HG02571 (cell line): ENCODE measurements around the gene C1QTNF9.
"Not testable (repeated sequence)": the region's sequence is repeated elsewhere in the genome, so short reads cannot be mapped to it uniquely, and the experiment has no call there.

Source experiments
- ATAC-seq: cut with Tn5 transposase; IDR thresholded peaks from one replicate; pipeline ENCODE4 v1.9.1; 2021; ENCODE audit warnings: mild to moderate bottlenecking, moderate library complexity; ENCODE audit not compliant: unreplicated experiment

Gene C1QTNF9

DNA sequence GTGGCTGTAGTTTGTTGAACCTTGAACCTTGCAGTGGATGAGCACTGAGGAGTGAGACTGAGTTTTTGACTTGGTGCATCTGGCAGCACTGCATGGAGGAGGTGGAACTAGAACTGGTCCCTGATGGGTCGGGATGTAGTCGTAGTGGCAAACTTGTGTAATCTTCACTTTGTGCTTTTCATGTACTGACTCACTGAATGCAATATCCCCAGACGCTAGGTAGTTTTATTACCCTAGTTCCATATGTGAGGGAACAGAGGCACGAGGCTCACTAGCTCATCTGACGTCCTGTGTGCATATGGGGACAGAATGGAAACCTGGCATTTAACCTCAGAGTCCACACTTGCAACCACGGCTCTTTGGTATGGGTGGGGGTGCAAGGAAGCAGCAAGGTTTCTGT lies 10.3 kb downstream of the C1QTNF9 start:
- not testable (repeated sequence) for ATAC-seq

DNA sequence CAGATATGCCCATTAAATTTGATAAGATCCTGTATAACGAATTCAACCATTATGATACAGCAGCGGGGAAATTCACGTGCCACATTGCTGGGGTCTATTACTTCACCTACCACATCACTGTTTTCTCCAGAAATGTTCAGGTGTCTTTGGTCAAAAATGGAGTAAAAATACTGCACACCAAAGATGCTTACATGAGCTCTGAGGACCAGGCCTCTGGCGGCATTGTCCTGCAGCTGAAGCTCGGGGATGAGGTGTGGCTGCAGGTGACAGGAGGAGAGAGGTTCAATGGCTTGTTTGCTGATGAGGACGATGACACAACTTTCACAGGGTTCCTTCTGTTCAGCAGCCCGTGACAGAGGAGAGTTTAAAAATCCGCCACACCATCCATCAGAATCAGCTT lies 12.0 kb downstream of the C1QTNF9 start:
- not testable (repeated sequence) for ATAC-seq

DNA sequence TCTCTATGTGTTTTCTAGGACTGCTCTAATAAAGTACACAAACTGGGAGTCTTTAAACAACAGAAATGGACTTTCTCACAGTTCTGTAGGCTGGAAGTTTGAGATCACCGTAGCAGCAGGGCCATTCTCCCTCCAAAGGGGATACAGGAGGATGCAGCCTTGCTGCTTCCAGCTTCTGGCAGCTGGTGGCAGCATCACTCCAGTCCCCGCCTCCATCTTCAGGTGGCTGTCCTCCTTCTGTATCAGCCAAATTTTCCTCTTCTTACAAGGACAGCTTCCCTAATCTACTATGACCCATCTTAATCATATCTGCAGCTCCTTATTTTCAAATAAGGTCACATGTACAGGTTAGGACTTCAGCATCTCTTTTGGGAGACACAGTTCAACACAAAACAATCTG lies 13.1 kb downstream of the C1QTNF9 start:
- not testable (repeated sequence) for ATAC-seq

DNA sequence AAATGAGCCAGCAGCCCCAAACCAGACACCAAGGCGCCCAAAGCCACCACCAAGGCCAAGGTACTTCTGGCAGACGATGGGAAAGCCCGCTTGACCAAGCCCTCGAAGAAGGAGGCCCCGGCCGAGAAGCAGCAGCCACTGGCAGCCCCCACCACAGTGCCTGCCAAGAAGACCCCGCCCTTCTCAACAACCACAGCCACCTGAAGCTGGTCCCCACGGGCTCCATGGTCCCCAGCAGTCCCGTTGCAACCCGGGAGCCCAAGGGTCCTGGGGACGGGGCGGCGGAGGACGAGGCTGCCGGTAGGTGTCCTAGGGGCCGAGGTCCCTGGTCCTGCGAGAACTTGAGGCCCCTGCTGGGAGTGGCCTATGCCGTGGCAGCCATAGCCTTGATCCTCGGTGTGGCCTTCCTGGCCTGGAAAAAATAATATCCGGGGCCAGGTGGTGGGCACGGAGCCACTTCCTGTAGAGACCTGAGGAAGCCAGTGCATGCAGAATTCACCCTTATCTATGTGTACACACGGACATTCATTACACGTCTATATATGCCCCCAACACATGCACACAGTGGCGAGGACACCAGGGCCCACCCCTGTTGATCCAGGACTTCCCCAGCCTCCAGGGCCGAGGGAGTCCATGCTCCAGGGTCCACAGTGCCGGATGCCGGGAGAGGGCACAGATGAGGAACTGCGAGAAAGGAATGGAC lies 13.8 kb downstream of the C1QTNF9 start:
- no peak for ATAC-seq

DNA sequence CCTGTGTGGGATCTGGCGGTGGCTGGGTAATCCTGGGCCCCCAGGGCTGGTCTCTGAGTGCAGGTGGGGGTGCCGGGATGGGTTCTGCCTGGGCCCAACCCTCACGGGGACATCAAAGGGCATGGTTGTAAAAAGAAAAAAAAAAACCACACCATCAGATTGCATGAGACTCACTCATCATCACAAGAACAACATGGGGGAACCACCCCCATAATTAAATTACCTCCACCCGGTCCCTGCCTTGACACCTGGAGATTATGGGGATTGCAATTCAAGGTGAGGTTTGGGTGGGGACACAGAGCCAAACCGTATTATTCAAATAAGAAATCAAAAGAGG lies 14.3 kb downstream of the C1QTNF9 start:
- no peak for ATAC-seq

DNA sequence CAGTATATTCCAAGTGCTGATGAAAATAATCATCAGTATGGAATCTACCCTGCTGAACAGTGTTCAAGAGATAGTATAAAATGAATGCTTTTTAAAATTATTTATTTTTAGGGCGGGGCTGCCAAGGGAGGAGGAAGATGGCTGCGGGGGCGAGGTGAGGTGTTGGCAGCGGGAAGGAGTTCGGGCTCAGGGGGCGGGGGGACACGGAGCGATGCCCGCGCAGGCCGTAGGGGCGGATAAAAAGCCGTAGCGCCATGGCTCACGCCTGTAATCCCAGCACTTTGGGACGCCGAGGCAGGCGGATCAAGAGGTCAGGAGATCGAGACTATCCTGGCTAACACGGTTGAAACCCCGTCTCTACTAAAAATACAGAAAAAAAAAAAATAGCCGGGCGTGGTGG lies 18.2 kb downstream of the C1QTNF9 start:
- not testable (repeated sequence) for ATAC-seq

GRCh38 chr13:24328145-24328544 lies 18.8 kb downstream of the C1QTNF9 start:
- ATAC-seq: no peak

DNA sequence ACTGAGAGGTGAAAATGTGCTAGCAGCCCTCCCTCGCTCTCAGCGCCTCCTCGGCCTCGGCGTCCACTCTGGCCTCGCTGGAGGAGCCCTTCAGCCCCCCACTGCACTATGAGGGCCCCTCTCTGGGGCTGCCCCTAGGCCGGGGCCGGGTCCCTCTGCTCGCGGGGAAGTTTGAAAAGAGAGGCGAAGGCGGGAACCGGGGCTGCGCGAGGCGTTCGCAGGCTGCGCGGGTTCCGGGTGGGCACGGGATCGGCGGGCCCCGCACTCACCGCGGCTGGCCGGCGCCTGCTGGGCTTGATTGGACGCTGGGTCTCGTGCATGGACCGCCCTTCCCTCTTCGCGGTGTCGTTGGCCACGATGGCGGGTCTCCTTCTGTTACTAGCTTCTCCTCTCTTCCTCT lies 29.3 kb downstream of the C1QTNF9 start:
- no peak for ATAC-seq

- ATAC-seq: no peak
Measured at GRCh38 chr13:24339937-24340607, 30.7 kb downstream of the C1QTNF9 start.

- ATAC-seq: no peak
Measured at GRCh38 chr13:24340608-24340955, 31.2 kb downstream of the C1QTNF9 start.

- ATAC-seq: no peak
Measured at GRCh38 chr13:24341439-24341838, 32.1 kb downstream of the C1QTNF9 start.

GRCh38 chr13:24348385-24348784 lies 39.0 kb downstream of the C1QTNF9 start:
- no peak for ATAC-seq

- no peak for ATAC-seq
Measured at GRCh38 chr13:24348797-24349515, 39.6 kb downstream of the C1QTNF9 start.

DNA sequence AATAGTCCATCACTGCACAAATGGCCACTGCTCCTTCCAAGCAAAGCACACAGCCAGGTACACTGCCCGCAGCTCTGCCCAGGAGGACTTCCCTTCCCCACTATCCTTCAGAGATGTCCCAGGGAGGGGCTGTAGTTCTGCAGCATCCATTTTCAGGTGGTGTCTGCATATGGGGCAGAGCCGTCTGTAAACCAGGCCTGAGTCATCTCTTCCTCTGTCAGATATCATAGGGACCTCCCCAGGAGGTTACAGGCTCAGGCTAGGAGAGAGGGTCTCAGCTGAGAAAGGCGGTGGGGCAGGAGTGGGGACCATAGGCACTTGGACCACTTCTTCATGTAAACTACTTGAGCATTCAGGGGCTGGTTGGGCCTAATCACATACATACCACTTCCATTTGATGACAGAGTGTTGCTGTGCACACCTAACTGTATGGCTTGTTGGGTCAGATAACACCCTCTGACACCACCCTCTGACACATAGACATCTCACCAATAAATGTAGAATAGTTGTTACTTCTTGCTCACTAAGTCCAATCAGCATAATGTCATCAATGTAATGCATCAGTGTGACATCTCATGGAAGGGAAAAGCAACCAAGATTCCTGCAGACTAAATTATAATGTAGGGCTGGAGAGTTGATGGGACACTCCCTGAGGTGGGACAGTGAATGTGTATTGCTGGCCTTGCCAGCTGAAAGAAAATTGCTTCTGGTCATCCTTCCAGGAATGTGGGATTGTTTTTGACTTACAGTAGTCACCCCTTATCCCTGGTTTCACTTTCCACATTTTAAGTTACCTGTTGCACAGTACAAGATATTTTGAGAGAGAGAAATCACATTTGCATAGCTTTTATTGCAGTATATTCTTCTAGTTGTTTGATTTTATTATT lies 40.6 kb downstream of the C1QTNF9 start:
- ATAC-seq: not testable (repeated sequence)

GRCh38 chr13:24351423-24351822 lies 42.0 kb downstream of the C1QTNF9 start:
- no peak for ATAC-seq

DNA sequence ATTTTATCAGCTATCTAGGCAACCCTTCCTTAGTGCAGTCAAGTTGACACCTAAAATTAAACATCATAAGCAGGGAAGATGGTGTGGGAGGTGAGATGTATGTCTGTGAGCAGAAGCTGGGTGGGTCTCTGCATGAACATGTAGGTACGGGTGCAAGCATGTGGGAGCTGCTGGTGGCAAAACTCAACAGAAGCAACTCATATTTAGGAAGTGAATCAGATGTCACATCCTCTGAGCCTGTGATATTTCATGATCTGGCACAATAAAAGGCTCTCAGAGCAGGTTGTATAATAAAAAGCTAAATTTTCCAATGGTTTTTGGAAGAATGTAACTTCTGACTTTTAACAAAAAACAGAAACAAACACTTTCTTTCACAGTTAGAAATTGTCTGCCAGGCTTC lies 44.4 kb downstream of the C1QTNF9 start:
- ATAC-seq: no peak

DNA sequence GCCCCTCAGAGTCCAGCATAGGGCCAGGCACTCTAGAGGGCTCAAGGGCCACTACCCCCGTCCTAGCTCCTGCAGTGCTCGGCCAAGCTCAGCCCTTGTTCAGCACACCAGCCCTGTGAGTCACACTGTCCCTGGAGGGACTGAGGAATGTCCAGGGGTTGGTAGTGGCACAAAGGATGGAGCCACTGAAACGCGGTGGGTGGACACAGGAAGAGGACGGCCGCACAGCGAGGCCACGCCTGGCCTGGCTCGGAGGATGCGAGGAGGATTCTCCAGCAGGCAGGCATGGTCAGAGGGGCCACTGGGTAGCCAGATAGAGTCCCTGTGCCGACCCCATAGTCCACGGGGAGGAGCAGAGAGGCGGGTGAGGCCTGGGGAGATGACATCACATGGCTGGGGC lies 45.7 kb downstream of the C1QTNF9 start:
- no peak for ATAC-seq

DNA sequence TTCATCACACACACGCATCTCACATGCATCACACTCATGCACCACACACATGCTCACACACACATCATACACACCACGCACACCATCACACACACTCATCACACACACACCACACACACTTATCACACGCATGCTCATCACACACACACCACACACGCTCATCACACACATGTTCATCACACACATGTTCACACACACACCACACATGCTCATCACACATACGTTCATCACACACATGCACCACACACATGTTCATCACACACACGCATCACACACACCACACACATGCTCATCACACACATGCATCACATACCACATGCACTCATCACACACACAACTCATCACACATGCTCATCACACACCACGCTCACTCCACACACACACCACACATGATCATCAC lies 46.9 kb downstream of the C1QTNF9 start:
- no peak for ATAC-seq

GRCh38 chr13:24356837-24357236 lies 47.5 kb downstream of the C1QTNF9 start:
- ATAC-seq: no peak

DNA sequence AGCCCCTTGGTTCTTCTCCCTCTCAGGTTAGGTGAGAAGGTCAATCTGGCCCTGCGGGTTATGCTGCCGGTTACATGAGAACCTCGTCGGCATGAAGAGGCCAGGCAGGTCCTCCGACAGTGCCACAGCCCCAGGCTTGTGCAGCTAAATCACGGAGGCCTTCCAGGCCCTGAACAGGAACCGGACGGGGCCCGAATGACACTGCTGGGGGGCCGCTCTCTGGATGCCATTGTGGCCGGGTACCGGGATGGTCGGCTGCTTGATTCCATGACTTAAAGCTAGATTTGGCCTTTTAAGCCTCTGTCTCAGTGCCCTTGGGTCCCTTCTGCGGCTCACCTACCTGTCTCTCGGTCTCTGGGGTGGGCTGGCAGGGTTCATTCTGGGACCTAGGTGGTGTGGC lies 48.4 kb downstream of the C1QTNF9 start:
- no peak for ATAC-seq

DNA sequence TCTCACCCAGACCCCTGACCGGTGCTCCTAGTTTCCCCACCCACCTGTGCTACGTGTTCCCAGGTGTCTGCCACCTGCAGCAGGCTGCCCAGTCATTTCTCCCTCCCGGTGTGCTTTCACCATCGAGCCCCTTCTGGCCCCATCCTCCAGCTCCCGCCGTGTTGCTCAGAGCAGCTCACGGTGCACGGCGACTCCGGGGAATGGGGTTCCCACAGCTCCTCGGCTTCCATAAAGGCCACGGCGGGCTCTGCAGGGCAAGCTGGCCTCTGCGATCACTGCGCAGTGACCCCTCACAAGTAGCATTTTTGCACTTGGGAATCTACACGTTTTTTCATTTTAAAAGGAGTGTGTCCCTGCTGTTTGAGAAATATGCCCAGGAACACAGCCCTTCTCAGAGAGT lies 49.5 kb downstream of the C1QTNF9 start:
- not testable (repeated sequence) for ATAC-seq
